ENCODE results near the gene TKT. TPM values are rescaled to one million over a fixed set of nuclear protein-coding genes. Genes with fewer than 3 reads are reported as not detected.
"Not testable (repeated sequence)": the region's sequence is repeated elsewhere in the genome, so short reads cannot be mapped to it uniquely, and the experiment has no call there.

The TKT gene
- total RNA-seq = 363 and 374 TPM in 2 replicates

- intact Hi-C loops (cut with micrococcal nuclease) = loop anchor here (5.0 kb wide), 1 partner anchor 91 kb away; the partner anchor contains the start of gene DCP1A
- Mint-ChIP-seq H3K4me3 (ENCODE audit: low read depth) (peak within 1 kb of the TSS; percentile 91), H3K36me3 (ENCODE audit: low read depth) (peaks cover 29% of the 10 kb centered on the region), H3K4me1 (ENCODE audit: low read depth) (peaks cover 25% of the 10 kb centered on the region), H3K9me3 (no peaks in the 10 kb centered on the region), H3K27ac (peak within 1 kb of the TSS; percentile 85), H3K27me3 (ENCODE audit: low read depth) (no peaks in the 10 kb centered on the region)
- DNase-seq (ENCODE audit: low spot score) = peak; percentile 78
Measured at GRCh38 chr3:53255775-53256703, at the start of gene TKT. TSS of gene TKT (minus strand) at chr3:53256022. CDS start at chr3:53255942, 80 bp downstream.

DNA sequence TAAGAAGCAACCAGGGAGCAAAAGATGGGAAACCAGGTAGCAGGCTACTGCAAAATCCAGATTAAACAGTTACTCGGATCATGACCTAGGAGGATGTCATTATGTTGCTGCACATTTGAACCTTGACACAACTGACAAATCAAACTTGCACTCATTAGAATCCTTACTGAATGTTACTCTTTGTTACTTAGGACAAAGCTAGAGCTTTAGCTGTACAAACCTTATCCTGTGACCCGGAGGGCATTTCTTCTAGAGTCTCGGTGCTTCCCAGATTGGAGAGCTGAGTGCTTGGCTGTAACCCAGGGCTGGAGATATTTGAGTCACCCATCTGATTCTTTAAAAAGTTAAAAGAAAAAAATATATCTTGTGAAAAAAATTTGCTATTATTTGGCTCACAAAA is 48.1 kb upstream of the TKT start:
- no peak overlapping the region for H3K27ac Mint-ChIP-seq
- H3K27me3 Mint-ChIP-seq (ENCODE audit: low read depth) = no peaks in the 10 kb centered on the region
- intact Hi-C loops (cut with micrococcal nuclease) = loop anchor here (5.0 kb wide), 1 partner anchor 208 kb away; no protein-coding TSS in a partner anchor
- DNase-seq (ENCODE audit: low spot score) = no peak
- H3K4me1 Mint-ChIP-seq (ENCODE audit: low read depth) = no peaks in the 10 kb centered on the region
- no peak overlapping the region for H3K4me3 Mint-ChIP-seq (ENCODE audit: low read depth)
- H3K36me3 Mint-ChIP-seq (ENCODE audit: low read depth) = peaks cover 49% of the 10 kb centered on the region
- no peaks in the 10 kb centered on the region for H3K9me3 Mint-ChIP-seq

DNA sequence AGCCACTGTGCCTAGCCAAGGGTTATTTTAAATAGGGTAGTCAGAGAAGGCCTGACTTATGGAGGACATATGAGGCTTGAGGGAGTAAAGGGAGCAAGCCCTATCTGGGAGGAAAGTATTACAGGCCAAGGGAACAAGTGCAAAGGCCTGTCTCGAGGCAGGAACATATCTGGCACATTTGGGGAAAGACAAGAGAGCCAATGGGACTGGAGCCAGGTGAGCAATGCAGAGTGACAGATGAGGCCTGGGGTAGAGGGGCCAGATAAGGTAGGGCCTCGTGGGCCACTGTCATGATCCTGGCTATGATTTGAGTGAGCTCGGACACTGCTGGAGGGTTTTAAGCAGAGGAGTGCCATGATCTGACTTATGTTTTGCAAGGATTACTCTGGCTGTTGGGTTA is 47.7 kb upstream of the TKT start:
- no peaks in the 10 kb centered on the region for H3K4me1 Mint-ChIP-seq (ENCODE audit: low read depth)
- no peak overlapping the region for H3K27ac Mint-ChIP-seq
- DNase-seq (ENCODE audit: low spot score) = no peak
- no peaks in the 10 kb centered on the region for H3K27me3 Mint-ChIP-seq (ENCODE audit: low read depth)
- intact Hi-C loops (cut with micrococcal nuclease) = loop anchor here (5.0 kb wide), 1 partner anchor 209 kb away; no protein-coding TSS in a partner anchor
- no peak overlapping the region for H3K4me3 Mint-ChIP-seq (ENCODE audit: low read depth)
- H3K9me3 Mint-ChIP-seq = no peaks in the 10 kb centered on the region
- H3K36me3 Mint-ChIP-seq (ENCODE audit: low read depth) = peaks cover 46% of the 10 kb centered on the region

DNA sequence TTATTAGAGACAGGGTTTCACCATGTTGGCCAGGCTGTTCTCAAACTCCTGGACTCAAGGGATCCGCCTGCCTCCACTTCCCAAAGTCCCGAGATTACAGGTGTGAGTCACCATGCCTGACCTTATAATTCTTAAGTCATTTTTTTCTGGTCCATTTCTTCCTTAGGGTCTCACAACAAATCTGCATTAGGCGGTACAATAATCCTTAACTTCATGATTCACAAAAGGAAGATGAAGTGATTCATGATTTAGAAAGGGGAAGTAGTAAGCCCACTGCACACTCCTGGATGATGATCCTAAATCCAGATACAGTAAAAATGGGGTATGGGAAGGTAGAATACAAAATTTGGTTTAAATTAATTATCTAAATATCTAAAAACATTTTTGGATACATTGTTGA is 45.0 kb upstream of the TKT start:
- H3K27me3 Mint-ChIP-seq (ENCODE audit: low read depth) = no peaks in the 10 kb centered on the region
- DNase-seq (ENCODE audit: low spot score) = no peak
- H3K27ac Mint-ChIP-seq = no peak overlapping the region
- H3K4me1 Mint-ChIP-seq (ENCODE audit: low read depth) = no peaks in the 10 kb centered on the region
- peaks cover 44% of the 10 kb centered on the region for H3K36me3 Mint-ChIP-seq (ENCODE audit: low read depth)
- H3K9me3 Mint-ChIP-seq = no peaks in the 10 kb centered on the region
- no peak overlapping the region for H3K4me3 Mint-ChIP-seq (ENCODE audit: low read depth)
- intact Hi-C loops (cut with micrococcal nuclease) = loop anchor here (5.0 kb wide), 1 partner anchor 211 kb away; no protein-coding TSS in a partner anchor

GRCh38 chr3:53299611-53300023 is 43.8 kb upstream of the TKT start:
- not testable (repeated sequence) for H3K27me3 Mint-ChIP-seq (ENCODE audit: low read depth); H3K9me3 Mint-ChIP-seq; H3K4me3 Mint-ChIP-seq (ENCODE audit: low read depth); H3K4me1 Mint-ChIP-seq (ENCODE audit: low read depth); DNase-seq (ENCODE audit: low spot score); H3K27ac Mint-ChIP-seq
- intact Hi-C loops (cut with micrococcal nuclease) = loop anchor here (5.0 kb wide), 2 partner anchors 53 to 213 kb away; no protein-coding TSS in a partner anchor
- H3K36me3 Mint-ChIP-seq (ENCODE audit: low read depth) = peaks cover 40% of the 10 kb centered on the region

GRCh38 chr3:53295410-53295809 is 39.6 kb upstream of the TKT start:
- Mint-ChIP-seq H3K4me1 (ENCODE audit: low read depth) (no peaks in the 10 kb centered on the region), H3K36me3 (ENCODE audit: low read depth) (peaks cover 32% of the 10 kb centered on the region), H3K27me3 (ENCODE audit: low read depth) (no peaks in the 10 kb centered on the region), H3K27ac (peak overlapping the region; percentile 33), H3K9me3 (no peaks in the 10 kb centered on the region), H3K4me3 (ENCODE audit: low read depth) (no peak overlapping the region)
- no peak for DNase-seq (ENCODE audit: low spot score)
- intact Hi-C loops (cut with micrococcal nuclease) = loop anchor here (5.0 kb wide), 1 partner anchor 57 kb away; no protein-coding TSS in a partner anchor

DNA sequence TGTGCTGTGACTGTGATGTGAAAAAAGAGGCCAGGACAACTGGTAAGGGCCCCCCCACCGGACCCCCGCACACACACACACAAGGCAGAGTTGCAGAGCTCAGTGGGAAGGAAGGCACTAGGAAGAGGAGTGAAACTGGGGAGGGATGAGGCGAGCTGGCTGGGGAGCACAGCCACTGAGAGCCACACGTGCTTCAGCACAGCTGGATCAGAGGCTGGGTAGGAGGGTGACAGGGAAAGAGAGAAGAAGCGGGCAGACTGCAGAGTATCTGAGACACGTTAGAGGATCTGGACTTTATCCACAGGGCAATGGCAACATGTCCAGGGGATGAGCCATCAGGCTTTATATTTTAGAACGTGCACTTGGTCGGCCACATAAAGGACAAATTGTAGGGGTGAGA is 38.0 kb upstream of the TKT start:
- peaks cover 33% of the 10 kb centered on the region for H3K36me3 Mint-ChIP-seq (ENCODE audit: low read depth)
- no peak for DNase-seq (ENCODE audit: low spot score)
- intact Hi-C loops (cut with micrococcal nuclease) = no loop called here

DNA sequence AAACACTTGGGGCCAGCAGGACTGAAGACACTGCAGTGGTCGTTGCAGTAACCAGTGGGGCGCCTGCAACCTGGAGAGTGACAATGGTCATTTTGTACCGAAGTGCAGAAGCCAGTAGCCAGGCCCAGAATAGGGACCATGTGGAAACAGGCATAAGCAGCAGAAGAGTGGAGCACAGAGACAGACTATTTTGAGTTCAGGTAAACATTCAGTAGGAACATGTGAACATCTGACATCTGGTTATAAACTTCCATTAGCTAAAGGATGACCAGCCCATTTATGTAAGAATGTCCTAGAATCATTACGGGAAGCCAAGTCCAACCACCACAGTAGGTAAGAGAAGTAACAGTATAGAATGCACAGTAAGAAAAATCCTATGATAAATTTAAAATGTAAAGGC is 32.4 kb upstream of the TKT start:
- Mint-ChIP-seq H3K9me3 (no peaks in the 10 kb centered on the region), H3K4me3 (ENCODE audit: low read depth) (no peak overlapping the region), H3K36me3 (ENCODE audit: low read depth) (peaks cover 66% of the 10 kb centered on the region), H3K27me3 (ENCODE audit: low read depth) (no peaks in the 10 kb centered on the region), H3K4me1 (ENCODE audit: low read depth) (peaks cover 9% of the 10 kb centered on the region), H3K27ac (no peak overlapping the region)
- no peak for DNase-seq (ENCODE audit: low spot score)
- intact Hi-C loops (cut with micrococcal nuclease) = no loop called here

More for the DNA sequence above, 38.0 kb upstream of the TKT start:
- no peak overlapping the region for H3K27ac Mint-ChIP-seq
- H3K4me3 Mint-ChIP-seq (ENCODE audit: low read depth) = no peak overlapping the region
- H3K9me3 Mint-ChIP-seq = no peaks in the 10 kb centered on the region
- H3K4me1 Mint-ChIP-seq (ENCODE audit: low read depth) = no peaks in the 10 kb centered on the region
- H3K27me3 Mint-ChIP-seq (ENCODE audit: low read depth) = no peaks in the 10 kb centered on the region

DNA sequence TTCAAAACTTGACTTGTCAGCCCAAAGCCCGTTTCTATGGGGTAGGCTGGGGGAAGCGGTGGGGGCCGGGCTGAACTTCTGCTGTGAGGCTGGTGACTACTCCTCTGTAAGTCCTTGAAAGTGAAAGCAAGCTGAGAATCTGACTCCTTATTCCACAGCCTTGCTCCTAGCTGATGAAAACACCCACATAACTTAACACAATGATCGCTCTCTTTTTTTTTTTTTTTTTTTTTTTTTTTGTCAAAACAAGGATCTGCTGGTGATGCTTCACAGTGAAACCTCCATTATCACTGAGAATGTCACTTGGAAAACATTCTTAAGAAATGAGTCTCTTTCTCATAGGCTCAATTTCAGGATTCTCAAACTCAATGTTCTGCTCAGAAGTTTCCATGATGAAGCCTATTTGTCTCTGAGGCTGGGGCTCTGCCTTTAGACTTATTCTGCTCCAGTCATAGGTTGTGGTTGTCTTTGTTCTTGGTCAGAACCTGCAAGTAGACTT is 31.4 kb upstream of the TKT start:
- no peak overlapping the region for H3K4me3 Mint-ChIP-seq (ENCODE audit: low read depth)
- H3K27ac Mint-ChIP-seq = peak overlapping the region; percentile 72

GRCh38 chr3:53286727-53287126 is 30.9 kb upstream of the TKT start:
- no peaks in the 10 kb centered on the region for H3K9me3 Mint-ChIP-seq
- H3K27me3 Mint-ChIP-seq (ENCODE audit: low read depth) = no peaks in the 10 kb centered on the region
- H3K36me3 Mint-ChIP-seq (ENCODE audit: low read depth) = peaks cover 65% of the 10 kb centered on the region
- peak overlapping the region; percentile 72 for H3K27ac Mint-ChIP-seq
- H3K4me3 Mint-ChIP-seq (ENCODE audit: low read depth) = no peak overlapping the region
- intact Hi-C loops (cut with micrococcal nuclease) = no loop called here
- peaks cover 9% of the 10 kb centered on the region for H3K4me1 Mint-ChIP-seq (ENCODE audit: low read depth)
- no peak for DNase-seq (ENCODE audit: low spot score)

More for the DNA sequence above, 31.4 kb upstream of the TKT start:
- peaks cover 69% of the 10 kb centered on the region for H3K36me3 Mint-ChIP-seq (ENCODE audit: low read depth)
- peaks cover 9% of the 10 kb centered on the region for H3K4me1 Mint-ChIP-seq (ENCODE audit: low read depth)
- intact Hi-C loops (cut with micrococcal nuclease) = no loop called here
- H3K9me3 Mint-ChIP-seq = no peaks in the 10 kb centered on the region
- no peak for DNase-seq (ENCODE audit: low spot score)
- no peaks in the 10 kb centered on the region for H3K27me3 Mint-ChIP-seq (ENCODE audit: low read depth)

DNA sequence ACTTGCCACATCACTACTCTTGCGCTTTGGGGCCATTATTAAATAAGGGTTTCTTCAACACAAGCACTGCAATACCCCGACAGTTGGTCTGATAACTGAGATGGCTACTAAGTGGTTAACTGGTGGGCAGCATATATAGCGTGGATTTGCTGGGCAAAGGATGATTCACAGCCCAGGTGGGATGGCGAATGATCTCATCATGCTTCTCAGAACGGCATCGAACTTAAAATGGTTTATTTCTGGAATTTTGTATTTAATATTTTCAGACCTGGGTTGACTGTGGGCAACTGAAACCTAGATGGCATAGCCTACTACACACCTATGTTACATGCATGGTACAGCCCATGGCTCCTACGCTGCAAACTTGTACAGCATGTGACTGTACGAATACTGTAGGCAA is 26.8 kb upstream of the TKT start:
- Mint-ChIP-seq H3K36me3 (ENCODE audit: low read depth) (peaks cover 46% of the 10 kb centered on the region), H3K4me3 (ENCODE audit: low read depth) (no peak overlapping the region), H3K27ac (no peak overlapping the region), H3K27me3 (ENCODE audit: low read depth) (no peaks in the 10 kb centered on the region), H3K4me1 (ENCODE audit: low read depth) (peaks cover 7% of the 10 kb centered on the region), H3K9me3 (no peaks in the 10 kb centered on the region)
- intact Hi-C loops (cut with micrococcal nuclease) = no loop called here
- no peak for DNase-seq (ENCODE audit: low spot score)

GRCh38 chr3:53278667-53279066 is 22.8 kb upstream of the TKT start:
- Mint-ChIP-seq H3K27me3 (ENCODE audit: low read depth) (no peaks in the 10 kb centered on the region), H3K4me3 (ENCODE audit: low read depth) (no peak overlapping the region), H3K27ac (no peak overlapping the region), H3K9me3 (no peaks in the 10 kb centered on the region), H3K36me3 (ENCODE audit: low read depth) (peaks cover 15% of the 10 kb centered on the region), H3K4me1 (ENCODE audit: low read depth) (peaks cover 8% of the 10 kb centered on the region)
- DNase-seq (ENCODE audit: low spot score) = no peak
- intact Hi-C loops (cut with micrococcal nuclease) = no loop called here

All from activated T-helper 2 cell treated with anti-CD3 and anti-CD28 coated beads, Interferon-gamma antibody, Interleukin-2, Interleukin-4, amounts not matched to agents 10 μg/mL and 5 μg/mL and 100 μg/mL, durations not matched to agents 14 hours and 24 hours and 36 hours (primary cell).